K562 (cell line): ENCODE measurements around the gene C16orf92. TPM values are rescaled to one million over a fixed set of nuclear protein-coding genes. Genes with fewer than 3 reads are reported as not detected.
A peak's percentile ranks its signal among the peaks of the same experiment; 100 is the strongest.

Source experiments
- BRF2 ChIP-seq: IDR thresholded peaks from 3 replicates; pipeline ENCODE4 v1.6.1; 2011; ENCODE audit warnings: borderline replicate concordance, mild to moderate bottlenecking; ENCODE audit not compliant: insufficient read length, insufficient read depth
- ERF ChIP-seq: fragments of 450-650 bp; formaldehyde crosslinking; IDR thresholded peaks from 2 replicates; pipeline ENCODE4 v1.4.0; 2020; ENCODE audit warnings: mild to moderate bottlenecking, mixed read lengths
- FOSL1 ChIP-seq: fragments of 200-800 bp; sonication (Bioruptor generic); conservative IDR thresholded peaks from 2 replicates; pipeline ENCODE4 v1.6.1; 2016; ENCODE audit warnings: missing genetic modification characterization, missing compliant biosample characterization
- MEF2D ChIP-seq: conservative IDR thresholded peaks from 2 replicates; pipeline ENCODE4 v1.6.1; 2016; ENCODE audit warnings: low read depth, missing genetic modification characterization, missing compliant biosample characterization
- NFIX ChIP-seq: fragments of 250-450 bp; sonication (Bioruptor Pico); IDR thresholded peaks from 2 replicates; pipeline ENCODE4 v1.4.0; 2020; ENCODE audit warnings: low read depth, mild to moderate bottlenecking, moderate library complexity
- NKRF ChIP-seq: fragments of 450-650 bp; IDR thresholded peaks from 2 replicates; pipeline ENCODE4 v1.6.1; 2016; ENCODE audit warnings: borderline replicate concordance
- PHTF2 ChIP-seq: fragments of 250-450 bp; sonication (Bioruptor Pico); IDR thresholded peaks from 2 replicates; pipeline ENCODE4 v1.5.0; 2021; ENCODE audit warnings: mild to moderate bottlenecking
- RERE ChIP-seq: sonication (generic); formaldehyde crosslinking; IDR thresholded peaks from 2 replicates; pipeline ENCODE4 v1.8.0; 2023; ENCODE audit warnings: missing genetic modification reagents, mild to moderate bottlenecking, borderline replicate concordance
- SAP30 ChIP-seq: fragments of 200-600 bp; sonication (generic); IDR thresholded peaks from 2 replicates; pipeline ENCODE4 v1.6.1; 2012; ENCODE audit warnings: borderline replicate concordance, low read depth, mild to moderate bottlenecking, moderate library complexity, low read length, control low read depth, inconsistent platforms; ENCODE audit not compliant: insufficient read depth, poor library complexity, severe bottlenecking
- SPI1 ChIP-seq: IDR thresholded peaks from 2 replicates; pipeline ENCODE4 v1.6.1; 2011; ENCODE audit warnings: low read depth, low read length, control low read depth, borderline replicate concordance
- ZFP91 ChIP-seq: sonication (generic); formaldehyde crosslinking; IDR thresholded peaks from 2 replicates; pipeline ENCODE4 v1.8.0; 2022; ENCODE audit warnings: mild to moderate bottlenecking, missing genetic modification reagents
- ZZZ3 ChIP-seq: fragments of 450-650 bp; IDR thresholded peaks from 2 replicates; pipeline ENCODE4 v1.6.1; 2016; ENCODE audit warnings: antibody characterized with exemption, mild to moderate bottlenecking, moderate library complexity
- polyA plus RNA-seq, 8 experiments: library from polyadenylated mRNA; depleted of rRNA in 4 of 8; stranded (reverse) in 5 of 8; unstranded in 3 of 8; fragments of >200 nt; fragmentation: Nextera tagmentation in 2 of 8; fragmentation: Illumina TruSeq in 1 of 8; extraction: Ambion mirVana in 2 of 8; extraction: Trizol in 1 of 8; gene quantifications; 2 replicates each; pipeline versions ENCODE4 v1.2.1 to v1.2.3, GENCODE V29; 2011 to 2014; ENCODE audit warnings: inconsistent platforms in 1 of 8, missing spikeins in 1 of 8
- total RNA-seq, 7 experiments: library from RNA; depleted of rRNA in 6 of 7; stranded (reverse); fragments of >200 nt in 6 of 7; fragmentation: Illumina TruSeq in 2 of 7; extraction: Trizol in 2 of 7; gene quantifications; 2 replicates each; pipeline versions ENCODE4 v1.2.1 to v1.2.3, GENCODE V29; 2011 to 2021; ENCODE audit warnings: low replicate concordance in 1 of 7

The C16orf92 gene
- total and polyA plus RNA-seq, 9 of the 15 experiments (the other 6 are each of a cell fraction or from before 2014, with no cell fraction given): not detected

GRCh38 chr16:30065102-30065942, 42.3 kb downstream of the C16orf92 start, which contains the start of gene ALDOA (continued):
- TF ChIP-seq NKRF (peak; percentile 61; the same call in 1 of the 2 replicates), MEF2D (tag) (no peak), BRF2 (no peak), FOSL1 (tag) (peak; percentile 91), SPI1 (peak; percentile 89), SAP30 (peak; percentile 86), ZFP91 (CRISPR knock-in tag) (peak; percentile 77), RERE (CRISPR knock-in tag) (no peak), NFIX (CRISPR knock-in tag) (no peak), ZZZ3 (no peak), PHTF2 (CRISPR knock-in tag) (no peak), ERF (CRISPR knock-in tag) (peak; percentile 97)
